Heart left ventricle (tissue), 16 donors: Measurements from ENCODE around the gene NIPA2. TPM values are rescaled to one million over a fixed set of nuclear protein-coding genes. Genes with fewer than 3 reads are reported as not detected.

Experiments used
- ATAC-seq, 4 donors: fragments of 200-7000 bp; cut with Tn5 transposase; one replicate each; pipeline ENCODE4 v1.9.1; 2020 to 2022; ENCODE audit warnings: moderate library complexity in 4 of 4, mild to moderate bottlenecking in 3 of 4, moderate number of reproducible peaks in 1 of 4
- DNase-seq, 5 donors: peaks; one replicate each; pipeline ENCODE4 v3.0.0-alpha.2; 2020
- H3K27ac ChIP-seq, 12 donors: fragments of 200-600 bp; sonication (generic) in 4 of 12; one replicate each; pipeline versions ENCODE4 v1.5.0 to v1.8.0; 2016 to 2022; ENCODE audit warnings: mild to moderate bottlenecking in 2 of 12
- H3K27me3 ChIP-seq, 9 donors: fragments of 200-600 bp; sonication (generic) in 2 of 9; one replicate each; pipeline versions ENCODE4 v1.5.1 to v1.8.0; 2016 to 2022; ENCODE audit warnings: mild to moderate bottlenecking in 3 of 9
- H3K36me3 ChIP-seq, 9 donors: fragments of 200-600 bp; sonication (generic) in 2 of 9; one replicate each; pipeline versions ENCODE4 v1.5.0 to v1.8.0; 2018 to 2022; ENCODE audit warnings: mild to moderate bottlenecking in 2 of 9
- H3K4me1 ChIP-seq, 12 donors: fragments of 200-600 bp; sonication (generic) in 4 of 12; one replicate each; pipeline versions ENCODE4 v1.5.0 to v1.8.0; 2016 to 2022; ENCODE audit warnings: mild to moderate bottlenecking in 3 of 12
- H3K4me3 ChIP-seq, 12 donors: fragments of 200-600 bp; sonication (generic) in 4 of 12; one replicate each; pipeline versions ENCODE4 v1.5.0 to v1.8.0; 2017 to 2022; ENCODE audit warnings: mild to moderate bottlenecking in 9 of 12, moderate library complexity in 4 of 12
- H3K9me3 ChIP-seq, 12 donors: fragments of 200-600 bp; sonication (generic) in 4 of 12; one replicate each; pipeline versions ENCODE4 v1.5.0 to v1.8.0; 2016 to 2022; ENCODE audit warnings: mild to moderate bottlenecking in 1 of 12
- CTCF ChIP-seq, 12 donors: fragments of 200-600 bp; sonication (generic) in 4 of 12; IDR thresholded peaks; one replicate each; pipeline versions ENCODE4 v1.5.0 to v1.8.0; 2018 to 2022; ENCODE audit warnings: antibody characterized with exemption in 12 of 12, mild to moderate bottlenecking in 5 of 12
- POLR2A ChIP-seq, 2 donors: fragments of 450-650 bp; IDR thresholded peaks; one replicate each; pipeline ENCODE4 v1.6.1; 2017; ENCODE audit warnings: antibody characterized with exemption in 2 of 2, mild to moderate bottlenecking in 2 of 2, moderate library complexity in 2 of 2
- WGBS, 4 donors: extraction: QIAGEN DNeasy Blood & Tissue Kit in 2 of 4; methylation state at CpG; one replicate each; pipeline versions ENCODE4 v1.1.5 to v1.1.7; 2013 to 2018; 5-methylcytosine and 5-hydroxymethylcytosine counted together
- intact Hi-C, 10 donors: fragments of 100-400 bp; cut with DNase I; formaldehyde crosslinking; loops; one replicate each; pipeline versions ENCODE4 v1.11.1 to v1.14.2; 2022
- polyA plus RNA-seq, 2 donors: library from polyadenylated mRNA; stranded (reverse); fragments of 200-250 nt; gene quantifications; one replicate each; pipeline ENCODE4 v1.2.3, GENCODE V29; 2013
- total RNA-seq, 9 donors: library from RNA; depleted of rRNA in 2 of 9; stranded (reverse); fragments of >200 nt in 2 of 9; fragmentation: NEBNext Ultra II Directional in 3 of 9; extraction: Animal tissue kit (Norgen Biotek cat#: 25700) in 3 of 9; gene quantifications; one replicate each; pipeline versions ENCODE4 v1.1.0 to v1.2.4, GENCODE V29; 2016 to 2023
- donor health status: ischemic (EF 13 %, LVEDD 7.1; RV severe dilation, severe dysfunction).
- donor health status: healthy with polysubstance abuse.
- donor health status: DM: no; HTN: yes; CAD: no.
- donor health status: DM: no; HTN: no; CAD: no.
- donor health status: ischemic (EF 25% LVEDD 6.9; RV normal size, moderate dysfunction).
- donor health status: ischemic (EF 25% LVEDD 5.7; RV mildly dilated, moderate dysfunction).
- donor health status: healthy.
- donor health status: DM: yes; HTN: yes; CAD: no.
- donor health status: ischemic (EF 35%, LVEDD 5.7; RV mildly dilated, moderate dysfunction).
- donor health status: nonischemic (EF 11% LVEDD 7.7; RV severe dilation, severe dysfunction).
- donor health status: DM: yes; HTN: yes; CAD: no.
- donor health status: PGD.
- donor health status: ischemic (EF 29% LVEDD 5.4; RV normal size, mild dysfunction).
- donor health status: nonischemic (EF 23%, LVEDD 6.1; RV moderate dilation, normal function).

The NIPA2 gene
- total and polyA plus RNA-seq, 11 donors: 5.3 to 47.0 (median 20.6) TPM

- Histone ChIP-seq H3K9me3 (no peaks in the 10 kb centered on the region), H3K4me1 (peaks cover 0 to 8% (median 0%) of the 10 kb centered on the region in 12 donors), H3K27ac (peak overlapping the region in 1 of 12 donors; percentile 31), H3K4me3 (no peak overlapping the region), H3K27me3 (no peaks in the 10 kb centered on the region), H3K36me3 (peaks cover 0 to 74% (median 57%) of the 10 kb centered on the region in 9 donors)
- DNase-seq (peak in 3 of 5 donors; percentile 34 to 65 (median 61)), ATAC-seq (peak in 3 of 4 donors; percentile 36 to 51 (median 37))
- WGBS, 4 donors: 74 to 78% (median 75%) methylated on average over 14 of the region's 14 CpGs
- TF ChIP-seq CTCF (IDR thresholded peaks at IDR 0.05) (no peak), POLR2A (IDR thresholded peaks at IDR 0.05) (no peak)
- intact Hi-C loops: no loop called here
These were observed 48.9 kb downstream of the NIPA2 start for GRCh38 chr15:22887157-22887951.

GRCh38 chr15:22888120-22888859 is 49.8 kb downstream of the NIPA2 start:
- no peak for TF ChIP-seq POLR2A (IDR thresholded peaks at IDR 0.05)
- TF ChIP-seq CTCF (IDR thresholded peaks at IDR 0.05): no peak
- peaks cover 0 to 8% (median 0%) of the 10 kb centered on the region in 12 donors for H3K4me1 ChIP-seq
- 79 to 85% (median 82%) methylated on average over 9 of the region's 9 CpGs for WGBS, 4 donors
- intact Hi-C loops: no loop called here
- H3K27me3 ChIP-seq: no peaks in the 10 kb centered on the region
- DNase-seq (peak in 1 of 5 donors; percentile 53), ATAC-seq (peak; percentile 57 to 88 (median 68))
- H3K4me3 ChIP-seq: no peak overlapping the region
- no peaks in the 10 kb centered on the region for H3K9me3 ChIP-seq
- peaks cover 0 to 77% (median 57%) of the 10 kb centered on the region in 9 donors for H3K36me3 ChIP-seq
- H3K27ac ChIP-seq: peak overlapping the region in 1 of 12 donors; percentile 31

- ATAC-seq: no peak
- H3K27me3 ChIP-seq: no peaks in the 10 kb centered on the region
- 93% methylated on average over 14 of the region's 14 CpGs for WGBS, 4 donors
- DNase-seq: no peak
- no peak overlapping the region for H3K27ac ChIP-seq
- no peak for TF ChIP-seq POLR2A (IDR thresholded peaks at IDR 0.05)
- TF ChIP-seq CTCF (IDR thresholded peaks at IDR 0.05): no peak
- peaks cover 0 to 8% (median 0%) of the 10 kb centered on the region in 12 donors for H3K4me1 ChIP-seq
- intact Hi-C loops: no loop called here
- peaks cover 2 to 82% (median 63%) of the 10 kb centered on the region in 9 donors for H3K36me3 ChIP-seq
- no peak overlapping the region for H3K4me3 ChIP-seq
- no peaks in the 10 kb centered on the region for H3K9me3 ChIP-seq
These were observed 50.8 kb downstream of the NIPA2 start for GRCh38 chr15:22889146-22889818.
